C4-2B (cell line): Measurements from ENCODE around the gene FBXO27.

Experiments
- H3K27ac ChIP-seq: fragments of 450-650 bp; 2 replicates; pipeline ENCODE4 v1.5.1; 2017
- ZFX ChIP-seq: fragments of 450-650 bp; IDR thresholded peaks from 2 replicates; pipeline ENCODE4 v1.6.1; 2017
- TF ChIP-seq, protein P1 (sequence below): fragments of 450-650 bp; conservative IDR thresholded peaks from 2 replicates; pipeline ENCODE4 v1.5.1; 2017; ENCODE audit warnings: mild to moderate bottlenecking

Gene FBXO27

DNA sequence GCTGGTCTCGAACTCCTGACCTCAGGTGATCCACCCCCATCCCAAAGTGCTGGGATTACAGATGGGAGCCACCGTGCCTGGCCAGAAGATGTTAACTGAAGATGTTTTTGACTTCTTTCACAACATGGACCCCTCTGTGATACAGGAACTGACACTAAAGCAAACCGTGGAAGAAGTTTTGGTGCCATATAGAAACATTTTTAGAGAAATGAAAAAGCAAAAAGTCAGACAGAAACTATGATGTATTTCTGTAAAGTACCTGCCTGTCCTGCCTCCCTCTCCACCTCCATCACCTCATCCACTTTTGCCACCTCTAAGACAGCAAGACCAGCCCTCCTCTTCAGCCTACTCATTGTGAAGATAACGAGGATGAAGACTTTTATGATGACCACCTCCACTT lies 11.3 kb downstream of the FBXO27 start:
- H3K27ac ChIP-seq, result no peak overlapping the region
- TF ChIP-seq ZFX, result no peak
- TF ChIP-seq, protein P1, sequence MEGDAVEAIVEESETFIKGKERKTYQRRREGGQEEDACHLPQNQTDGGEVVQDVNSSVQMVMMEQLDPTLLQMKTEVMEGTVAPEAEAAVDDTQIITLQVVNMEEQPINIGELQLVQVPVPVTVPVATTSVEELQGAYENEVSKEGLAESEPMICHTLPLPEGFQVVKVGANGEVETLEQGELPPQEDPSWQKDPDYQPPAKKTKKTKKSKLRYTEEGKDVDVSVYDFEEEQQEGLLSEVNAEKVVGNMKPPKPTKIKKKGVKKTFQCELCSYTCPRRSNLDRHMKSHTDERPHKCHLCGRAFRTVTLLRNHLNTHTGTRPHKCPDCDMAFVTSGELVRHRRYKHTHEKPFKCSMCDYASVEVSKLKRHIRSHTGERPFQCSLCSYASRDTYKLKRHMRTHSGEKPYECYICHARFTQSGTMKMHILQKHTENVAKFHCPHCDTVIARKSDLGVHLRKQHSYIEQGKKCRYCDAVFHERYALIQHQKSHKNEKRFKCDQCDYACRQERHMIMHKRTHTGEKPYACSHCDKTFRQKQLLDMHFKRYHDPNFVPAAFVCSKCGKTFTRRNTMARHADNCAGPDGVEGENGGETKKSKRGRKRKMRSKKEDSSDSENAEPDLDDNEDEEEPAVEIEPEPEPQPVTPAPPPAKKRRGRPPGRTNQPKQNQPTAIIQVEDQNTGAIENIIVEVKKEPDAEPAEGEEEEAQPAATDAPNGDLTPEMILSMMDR, result no peak

DNA sequence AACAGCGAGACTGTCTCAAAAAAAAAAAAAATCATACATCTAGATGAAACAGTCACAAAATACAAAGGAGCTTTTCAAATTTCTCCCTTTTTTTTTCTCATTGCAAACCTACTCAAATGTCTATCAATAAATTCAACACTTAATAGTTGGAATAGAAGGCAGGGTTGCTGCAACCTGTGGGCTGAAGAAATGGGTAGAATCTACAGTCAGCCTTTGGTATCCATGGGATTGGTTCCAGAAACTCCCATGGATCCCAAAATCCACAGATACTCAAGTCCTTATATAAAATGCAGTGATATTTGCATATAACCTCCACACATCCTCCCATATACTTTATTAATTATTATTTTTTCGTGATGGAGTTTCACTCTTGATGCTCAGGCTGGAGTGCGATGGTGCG lies 14.7 kb downstream of the FBXO27 start:
- no peak for TF ChIP-seq ZFX
- TF ChIP-seq, protein P1, result no peak
- no peak overlapping the region for H3K27ac ChIP-seq

DNA sequence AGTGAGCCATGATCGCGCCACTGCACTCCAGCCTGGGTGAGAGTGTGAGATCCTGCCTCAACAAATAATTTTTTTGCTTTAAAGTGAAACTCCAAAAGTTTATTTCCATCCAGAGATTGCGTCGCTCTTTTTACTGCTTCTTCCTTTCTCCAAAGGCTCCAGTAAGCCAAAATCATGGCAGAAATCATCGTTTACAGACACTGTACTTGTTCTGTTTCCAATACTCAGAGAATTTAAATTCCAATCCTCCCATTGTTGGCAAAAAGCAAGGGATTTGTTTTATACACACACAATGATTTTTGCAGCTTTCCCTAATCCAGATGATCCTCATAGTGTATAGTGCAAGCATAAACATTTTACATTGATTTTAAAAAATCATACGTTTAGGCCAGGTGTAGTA lies 15.3 kb downstream of the FBXO27 start:
- TF ChIP-seq, protein P1, result no peak
- no peak for TF ChIP-seq ZFX
- H3K27ac ChIP-seq, result no peak overlapping the region

DNA sequence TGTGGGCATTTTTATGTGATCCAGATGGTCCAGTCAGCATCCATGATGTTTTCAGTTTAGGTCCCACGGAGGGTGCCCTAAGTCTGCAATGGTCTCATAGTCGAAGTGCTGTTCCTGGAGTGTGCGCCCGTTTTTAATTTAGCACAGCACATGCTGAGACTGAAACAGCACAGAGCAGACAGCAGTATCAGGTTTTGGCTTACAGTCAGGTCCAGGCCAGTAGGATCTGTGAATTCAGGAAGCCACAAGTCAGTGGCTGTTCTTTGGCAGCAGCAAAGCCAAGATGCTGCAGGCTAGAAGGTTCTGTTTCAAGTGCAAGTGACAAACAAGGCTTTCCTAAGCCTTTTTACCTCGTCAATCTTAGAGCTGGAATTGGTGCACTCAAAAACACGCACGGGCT lies 18.3 kb downstream of the FBXO27 start:
- H3K27ac ChIP-seq, result no peak overlapping the region
- no peak for TF ChIP-seq ZFX
- TF ChIP-seq, protein P1, result no peak

DNA sequence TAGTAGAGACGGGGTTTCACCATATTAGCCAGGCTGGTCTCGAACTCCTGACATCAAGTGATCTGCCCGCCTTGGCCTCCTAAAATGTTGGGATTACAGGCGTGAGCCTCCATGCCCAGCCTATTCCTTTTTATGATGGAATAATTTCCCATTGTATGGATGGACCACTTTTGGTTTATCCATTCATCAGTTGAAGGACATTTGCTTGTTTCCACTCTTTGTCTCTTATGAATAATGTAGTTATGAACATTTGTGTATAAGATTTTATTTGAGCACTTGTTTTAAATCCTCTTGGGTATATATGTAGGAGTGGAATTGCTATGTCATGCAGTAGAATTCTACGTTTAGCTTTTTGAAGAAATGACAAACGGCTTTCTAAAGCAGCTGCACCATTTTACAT lies 23.3 kb downstream of the FBXO27 start:
- no peak overlapping the region for H3K27ac ChIP-seq
- TF ChIP-seq, protein P1, result no peak
- no peak for TF ChIP-seq ZFX

DNA sequence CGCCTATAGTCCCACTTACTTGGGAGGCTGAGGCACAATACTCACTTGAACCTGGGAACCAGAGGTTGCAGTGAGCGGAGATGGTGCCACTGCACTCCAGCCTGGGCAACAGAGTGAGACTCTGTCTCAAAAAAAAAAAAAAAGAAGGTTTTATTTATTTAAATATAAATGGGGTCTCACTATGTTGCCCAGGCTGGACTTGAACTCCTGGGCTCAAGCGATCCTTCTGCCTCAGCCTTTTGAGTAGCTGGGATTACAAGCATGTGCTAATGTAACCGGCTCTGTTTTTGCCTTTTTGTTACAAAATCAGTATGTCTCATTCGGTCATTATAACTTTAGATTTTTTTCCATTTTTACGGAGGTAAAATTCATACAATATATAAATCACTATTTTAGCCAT lies 24.2 kb downstream of the FBXO27 start:
- TF ChIP-seq, protein P1, result no peak
- TF ChIP-seq ZFX, result no peak
- no peak overlapping the region for H3K27ac ChIP-seq

DNA sequence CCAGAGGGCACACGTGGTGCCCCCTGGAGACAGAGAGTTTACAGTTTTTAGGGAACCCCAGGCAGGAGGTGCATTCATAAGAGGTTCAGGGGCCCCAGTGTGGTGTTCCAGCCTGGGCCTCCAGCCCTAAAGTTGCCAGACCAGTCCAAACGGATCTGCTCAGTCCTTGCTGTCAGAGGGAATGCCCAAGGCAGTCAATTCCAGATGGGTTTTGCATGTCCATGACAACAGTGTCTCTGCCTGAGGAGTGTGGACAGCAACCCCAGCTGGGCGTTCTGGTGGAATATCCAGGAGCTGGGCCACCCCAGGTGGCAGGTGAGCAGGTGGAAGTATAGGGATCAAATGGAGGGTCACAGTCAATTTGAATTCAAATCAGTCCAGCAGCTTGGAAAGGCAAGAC lies 25.3 kb downstream of the FBXO27 start:
- TF ChIP-seq, protein P1, result no peak
- TF ChIP-seq ZFX, result no peak
- no peak overlapping the region for H3K27ac ChIP-seq
